HL-60 (cell line): ENCODE data around the gene SLC66A3.

Source experiments
- CTCF ChIP-seq: IDR thresholded peaks from one replicate; pipeline ENCODE4 v1.5.1; 2011; ENCODE audit warnings: low read length, control low read depth, inconsistent platforms; ENCODE audit not compliant: insufficient read depth
- GABPA ChIP-seq: IDR thresholded peaks from 2 replicates; pipeline ENCODE4 v1.6.1; 2012; ENCODE audit warnings: low read depth
- POLR2AphosphoS5 ChIP-seq: IDR thresholded peaks from 2 replicates; pipeline ENCODE4 v1.6.1; 2012; ENCODE audit warnings: low read depth
- REST ChIP-seq: IDR thresholded peaks from 2 replicates; pipeline ENCODE4 v1.6.1; 2012; ENCODE audit warnings: low read depth; ENCODE audit not compliant: insufficient replicate concordance

- TF ChIP-seq CTCF (no peak), GABPA (no peak), POLR2AphosphoS5 (no peak), REST (no peak)
These were observed 42.3 kb upstream of the SLC66A3 start for GRCh38 chr2:11112870-11113428.
